MV-4-11 (cell line): Measurements from ENCODE around the gene SPART.
A peak's percentile ranks its signal among the peaks of the same experiment; 100 is the strongest.
"Not testable (repeated sequence)": the region's sequence is repeated elsewhere in the genome, so short reads cannot be mapped to it uniquely, and the experiment has no call there.

Experiments
- DNase-seq: peaks from one replicate; lab custom pipeline; 2025; lab: John Stamatoyannopoulos, UW

The SPART gene

DNA sequence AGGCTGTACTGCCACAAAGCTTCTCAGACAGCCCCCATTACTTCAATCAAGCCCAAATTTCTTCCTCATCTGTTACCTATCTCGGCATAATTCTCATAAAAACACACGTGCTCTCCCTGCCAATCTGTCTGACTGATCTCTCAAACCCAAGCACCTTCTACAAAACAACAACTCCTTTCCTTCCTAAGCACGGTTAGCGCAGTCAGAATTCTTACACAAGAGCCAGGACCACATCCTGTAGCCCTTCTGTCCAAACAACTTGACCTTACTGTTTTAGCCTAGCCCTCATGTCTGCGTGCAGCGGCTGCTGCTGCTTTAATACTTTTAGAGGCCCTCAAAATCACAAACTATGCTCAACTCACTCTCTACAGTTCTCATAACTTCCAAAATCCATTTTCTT lies 26.4 kb downstream of the SPART start:
- DNase-seq = not testable (repeated sequence)

DNA sequence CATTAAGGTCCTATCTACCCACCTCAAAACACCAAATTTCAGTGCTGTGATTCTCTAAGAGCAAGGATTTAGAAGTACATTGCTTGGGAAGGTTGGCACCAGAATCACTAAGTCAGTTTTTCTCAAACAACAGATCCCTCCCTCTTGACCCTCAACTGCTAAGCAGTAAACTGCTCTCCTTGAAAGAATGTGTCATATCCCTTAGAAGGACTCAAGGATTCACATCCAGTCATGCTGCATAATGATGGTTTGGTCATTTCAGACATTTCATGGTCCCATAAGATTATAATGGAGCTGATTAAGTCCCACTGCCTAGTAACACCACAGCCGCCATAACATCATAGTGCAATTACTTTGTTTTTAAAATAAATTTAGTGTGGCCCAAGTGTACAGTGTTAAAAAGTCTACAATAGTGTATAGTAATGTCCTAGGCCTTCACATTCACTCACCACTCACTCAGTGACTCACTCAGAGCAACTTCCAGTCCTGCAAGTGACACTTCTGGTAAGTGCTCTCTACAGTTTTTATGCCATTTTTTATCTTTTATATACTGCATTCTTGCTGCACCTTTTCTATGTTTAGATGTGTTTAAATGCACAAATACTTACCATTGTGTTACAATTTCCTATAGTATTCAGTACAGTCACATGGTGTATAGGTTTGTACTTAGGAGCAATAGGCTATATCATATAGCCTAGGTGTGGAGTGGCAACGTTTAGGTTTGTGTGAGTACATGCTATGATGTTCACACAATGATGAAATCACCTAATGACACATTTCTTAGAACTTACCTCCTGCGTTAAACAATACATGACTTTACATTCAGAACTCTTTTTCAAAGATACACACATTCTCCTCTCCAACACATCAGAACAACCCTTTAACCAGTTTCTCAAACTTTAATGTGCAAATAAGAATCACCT lies 32.9 kb downstream of the SPART start:
- DNase-seq = no peak

DNA sequence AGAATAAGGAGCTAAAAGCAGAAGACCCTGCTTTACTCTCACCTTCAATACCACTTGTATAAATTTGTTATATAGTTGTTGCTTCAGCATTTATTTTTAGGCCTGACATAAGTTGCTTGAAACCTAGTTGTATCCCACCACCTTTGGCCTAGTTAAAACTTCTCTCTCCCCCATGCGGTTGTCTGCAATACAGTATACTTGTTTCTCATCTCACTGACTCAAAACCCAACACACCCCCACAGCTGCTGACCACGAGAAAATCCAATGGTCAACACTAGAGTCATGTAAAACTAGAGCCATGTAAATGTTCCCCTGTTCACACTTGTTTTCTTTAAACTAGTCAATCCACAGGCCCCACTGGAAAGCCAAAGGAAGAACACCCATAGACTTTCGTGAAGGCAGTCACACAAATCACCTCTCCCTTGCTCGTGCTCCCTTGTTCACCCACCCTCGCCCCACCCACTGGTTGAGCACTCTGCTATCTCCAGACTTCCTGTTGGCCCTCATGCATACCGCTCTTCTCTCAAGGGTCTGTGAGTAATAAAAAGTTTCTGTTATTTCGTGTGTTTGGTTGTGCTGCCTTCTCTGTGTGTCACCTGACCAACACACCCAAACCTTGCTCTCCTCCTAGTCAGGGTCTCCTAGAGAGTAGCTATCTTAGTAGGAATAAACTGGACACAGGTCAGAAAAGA lies 35.6 kb downstream of the SPART start:
- no peak for DNase-seq

DNA sequence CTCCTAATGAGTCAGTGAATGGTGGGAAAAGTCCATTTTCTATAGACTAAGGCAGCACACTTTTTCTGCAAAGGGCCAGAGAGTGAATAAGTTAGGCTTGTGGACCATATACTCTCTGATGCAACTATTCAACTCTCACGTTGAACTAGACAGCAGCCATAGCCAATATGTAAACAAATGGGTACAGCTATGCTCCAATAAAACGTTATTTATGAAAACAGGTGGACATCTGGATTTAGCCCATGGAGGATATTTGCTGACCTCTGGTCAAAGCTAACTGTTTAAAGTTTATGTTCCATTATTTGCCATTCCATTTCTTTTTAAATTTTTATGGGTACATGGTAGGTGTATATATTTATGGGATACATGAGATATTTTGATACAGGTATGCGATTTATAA lies 43.9 kb downstream of the SPART start:
- DNase-seq = no peak

DNA sequence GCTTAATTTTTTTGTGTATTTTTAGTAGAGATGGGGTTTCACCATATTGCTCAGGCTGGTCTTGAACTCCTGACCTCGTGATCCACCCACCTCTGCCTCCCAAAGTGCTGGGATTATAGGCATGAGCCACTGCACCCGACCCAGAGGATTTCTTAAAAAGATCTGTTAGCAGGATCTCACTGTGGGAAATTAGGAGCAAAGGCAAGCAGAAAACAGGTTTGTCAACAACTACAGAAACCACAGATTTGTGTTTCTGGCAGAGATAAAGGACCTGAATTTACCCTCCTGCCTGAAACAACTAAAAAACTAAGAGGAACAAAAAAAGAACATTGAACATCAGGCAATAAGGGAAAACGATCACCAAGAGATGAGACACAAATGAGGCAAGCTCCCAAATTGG lies 46.7 kb downstream of the SPART start:
- not testable (repeated sequence) for DNase-seq

DNA sequence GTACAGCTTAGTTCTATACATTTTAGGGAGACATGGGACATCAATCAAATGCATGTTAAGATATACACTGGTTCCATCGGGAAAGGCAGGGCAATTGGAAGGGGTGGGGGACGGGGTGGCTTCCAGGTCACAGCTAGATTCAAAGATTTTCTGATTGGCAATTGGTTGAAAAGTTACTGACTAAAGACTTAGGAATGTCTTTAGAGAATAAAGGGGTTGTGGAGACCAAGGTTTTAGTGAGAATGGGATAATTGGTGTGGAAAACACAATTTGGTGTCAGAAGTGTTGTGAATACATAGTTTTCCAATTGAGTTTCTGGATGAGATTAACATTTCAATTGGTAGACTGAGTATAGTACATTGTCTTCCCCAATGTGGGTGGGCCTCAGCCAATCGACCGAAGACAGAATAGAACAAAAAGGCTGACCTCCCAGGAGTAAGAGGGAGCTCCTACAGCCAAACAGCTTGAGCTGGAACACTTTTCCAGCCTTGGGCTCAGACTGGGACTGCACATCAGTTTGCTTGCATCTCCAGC lies 47.6 kb downstream of the SPART start:
- DNase-seq = no peak

DNA sequence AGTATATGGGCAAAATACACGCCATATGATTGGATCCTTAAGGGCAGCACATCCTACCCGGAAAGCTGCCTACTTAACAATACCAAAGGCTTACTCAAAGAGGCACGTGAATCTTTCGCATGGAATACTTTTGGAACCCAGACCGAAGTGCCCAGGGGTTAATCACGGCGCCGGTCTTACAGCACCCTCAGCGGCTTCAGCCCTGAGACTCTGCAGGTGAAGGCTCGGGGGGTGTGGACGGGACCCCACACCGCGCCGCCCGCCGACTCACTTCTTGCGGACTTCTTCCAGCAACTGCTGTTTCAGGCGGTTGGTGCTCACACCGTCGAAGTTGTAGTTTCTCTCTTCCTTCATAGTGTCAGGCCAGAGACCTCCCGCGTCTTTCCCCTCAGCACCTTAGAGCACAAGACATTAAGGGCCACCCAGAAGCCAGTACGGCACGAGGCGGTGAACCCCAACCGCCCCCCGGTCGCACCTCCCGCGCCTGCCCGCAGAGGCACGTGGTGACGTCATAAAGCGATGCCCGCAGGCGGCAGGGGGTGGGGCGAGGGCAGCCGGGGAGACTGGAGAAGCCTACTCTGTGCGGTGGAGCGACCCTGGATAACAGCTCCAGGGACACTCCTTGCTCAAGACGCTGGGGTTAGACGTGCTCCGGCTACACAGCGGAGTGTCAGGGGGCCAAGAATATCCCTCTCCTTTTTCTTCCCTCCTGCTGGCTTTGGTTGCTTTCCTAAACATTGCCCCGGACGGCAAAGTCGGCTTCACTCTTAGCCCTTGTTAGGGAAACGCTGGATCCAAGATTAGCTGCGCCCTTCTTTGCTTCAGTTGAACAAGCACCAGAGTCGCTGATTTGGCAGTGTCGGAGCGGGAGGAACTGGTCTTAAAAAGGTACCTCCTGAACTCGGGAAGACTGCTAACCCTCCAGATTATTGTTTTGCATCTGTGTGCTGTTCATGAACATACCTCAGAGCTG lies 48.5 kb downstream of the SPART start, which contains the start of gene CCDC169:
TSS of gene CCDC169 (minus strand) at position 449 of the 973 bp plus-strand sequence. CDS start at position 354, 95 bp downstream.
- peak; percentile 40 for DNase-seq

DNA sequence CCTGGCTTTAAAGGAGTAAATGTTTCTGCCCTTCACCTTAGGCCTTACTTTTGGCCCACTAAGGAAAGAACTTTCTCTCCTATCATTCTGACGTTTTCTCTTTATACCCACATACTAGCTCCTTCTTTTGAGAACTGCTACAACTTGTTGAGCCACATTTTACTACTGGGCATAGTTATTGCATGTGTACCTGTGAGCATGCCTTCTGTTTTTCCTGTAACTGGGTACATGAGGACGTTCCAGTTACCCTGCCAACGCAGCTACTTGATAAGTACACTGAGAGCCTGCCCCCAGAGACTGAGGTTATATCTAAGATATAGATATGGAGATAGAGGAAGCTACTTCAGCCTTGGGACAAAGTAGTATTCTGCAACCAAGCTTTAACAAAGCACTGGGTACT lies 52.1 kb downstream of the SPART start:
- no peak for DNase-seq

DNA sequence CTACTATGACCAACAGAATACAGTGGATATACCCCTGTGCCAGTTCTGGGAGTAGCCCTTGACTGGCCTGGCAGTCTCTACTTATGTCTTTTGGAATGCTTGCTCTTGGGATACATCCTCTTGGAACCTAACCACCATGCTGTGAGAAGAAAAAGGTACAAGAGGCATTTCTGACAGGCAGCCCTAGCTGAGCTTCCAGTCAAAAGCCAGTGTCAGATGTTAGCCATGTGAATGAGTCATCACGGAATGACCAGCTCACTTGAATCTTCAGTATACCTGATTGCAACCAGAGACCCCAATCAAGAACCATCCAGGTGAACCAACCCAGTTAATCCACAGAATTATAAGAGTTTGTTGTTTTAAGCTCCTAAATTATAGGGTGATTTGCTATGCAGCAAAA lies 52.7 kb downstream of the SPART start:
- no peak for DNase-seq

DNA sequence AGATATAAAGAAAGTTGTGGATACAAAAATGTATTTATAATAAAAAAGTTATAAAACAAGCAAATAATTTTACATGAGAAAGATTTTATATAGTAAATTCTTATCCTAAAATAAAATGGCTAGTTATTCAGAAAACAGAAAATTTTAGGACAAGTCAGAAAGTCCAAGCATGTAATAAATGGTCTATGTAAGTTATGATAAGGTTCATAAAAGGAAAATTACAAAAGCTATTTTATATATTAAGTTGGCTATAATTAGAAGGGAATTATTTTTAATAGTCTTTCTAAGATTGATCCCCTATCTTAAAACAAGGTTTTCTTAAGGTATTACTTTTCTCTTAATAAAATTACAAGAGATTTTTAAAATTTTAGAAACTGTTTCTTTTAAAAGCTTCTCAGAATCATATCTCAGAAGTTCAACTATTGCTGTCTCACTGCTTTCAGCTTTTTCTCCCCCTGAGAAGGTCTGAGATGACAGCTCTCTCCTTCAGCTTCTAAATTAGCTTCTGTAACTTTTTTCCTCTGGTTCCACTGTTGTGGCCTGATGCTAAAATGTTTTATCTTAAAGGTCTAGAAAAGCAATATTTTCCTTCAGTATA lies 57.3 kb downstream of the SPART start:
- DNase-seq = no peak

DNA sequence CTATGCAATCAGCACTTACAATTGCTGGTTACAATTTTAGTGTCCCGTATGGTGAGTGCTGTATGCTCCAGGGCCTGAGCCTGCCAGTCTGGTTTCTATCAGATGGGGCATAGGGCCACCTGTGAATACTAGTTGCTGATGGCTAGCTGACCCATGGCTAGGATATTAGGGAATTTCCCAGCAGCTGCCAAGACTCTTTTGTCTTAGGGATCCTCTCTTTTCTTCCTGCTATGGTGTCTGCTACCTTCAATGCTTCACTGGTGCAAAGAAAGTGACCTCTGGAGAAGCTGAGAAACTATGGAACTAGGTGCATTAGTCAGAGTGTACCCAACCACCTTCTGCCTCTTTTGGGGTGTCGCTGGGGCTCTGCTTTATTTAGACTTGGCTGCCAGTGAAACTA lies 60.2 kb downstream of the SPART start:
- DNase-seq = no peak

DNA sequence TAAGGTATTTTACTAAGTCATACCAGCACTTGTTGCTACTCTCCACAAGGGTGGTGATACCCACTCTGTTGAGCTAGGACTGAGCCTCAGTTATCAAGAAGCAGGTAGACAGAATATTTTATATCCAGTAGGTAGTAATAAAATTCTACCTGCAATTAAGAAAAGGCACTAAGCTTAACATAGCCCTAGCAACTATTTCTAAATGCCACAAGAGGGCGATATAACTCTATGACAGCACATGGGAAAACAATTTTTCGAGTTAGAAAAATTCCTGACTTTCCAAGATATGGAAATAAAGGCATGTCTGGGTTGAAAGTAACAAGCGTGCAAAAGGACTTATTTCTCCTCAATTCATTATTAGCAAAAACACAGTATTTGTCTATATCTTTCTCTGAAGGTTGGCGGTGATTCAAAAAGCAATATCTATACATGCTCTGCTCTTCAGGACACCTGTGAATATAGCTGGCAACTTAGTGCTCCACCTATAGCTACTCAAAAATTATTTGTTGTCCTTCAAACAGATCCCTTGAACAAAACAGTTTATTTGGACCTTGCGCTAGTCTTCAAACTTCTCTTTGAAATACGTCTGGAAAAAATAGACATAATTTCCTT lies 63.3 kb downstream of the SPART start:
- no peak for DNase-seq

DNA sequence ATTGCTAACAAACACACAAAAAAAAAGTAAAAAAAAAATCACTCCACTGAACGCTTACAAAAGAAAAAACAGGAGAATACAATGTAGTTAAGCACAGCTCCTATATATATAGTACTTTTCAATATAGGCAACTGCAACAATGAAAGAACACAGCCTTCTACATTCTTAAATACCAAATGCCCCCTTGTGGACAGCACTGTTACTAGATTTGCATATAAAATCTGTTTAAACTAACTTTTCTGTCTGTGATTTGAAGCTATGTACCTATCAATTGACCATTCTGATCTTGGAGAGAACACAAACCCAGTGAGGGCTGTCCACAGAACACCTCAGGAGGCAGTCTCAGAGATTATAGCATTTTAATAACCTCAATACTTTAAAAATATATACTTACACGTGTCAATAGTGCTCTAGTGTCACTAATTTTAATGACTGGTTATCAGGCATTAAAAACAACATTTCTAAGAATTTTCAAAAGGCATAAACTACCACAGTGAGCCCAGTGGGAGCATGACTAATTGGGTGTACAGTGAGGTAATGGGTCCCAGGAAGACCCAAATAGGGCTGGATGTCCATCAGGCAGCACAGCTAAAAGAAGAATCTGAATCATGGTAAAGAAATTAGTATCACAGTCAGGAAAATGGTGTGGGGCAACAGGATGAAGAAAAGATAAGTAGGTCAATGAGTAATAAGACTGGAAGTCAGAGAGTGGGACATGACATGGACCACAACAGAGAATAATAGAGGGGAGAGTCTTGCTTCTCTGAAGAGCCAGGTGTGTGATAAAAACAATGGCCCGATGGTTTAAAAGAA lies 70.8 kb downstream of the SPART start:
- peak; percentile 31 for DNase-seq

DNA sequence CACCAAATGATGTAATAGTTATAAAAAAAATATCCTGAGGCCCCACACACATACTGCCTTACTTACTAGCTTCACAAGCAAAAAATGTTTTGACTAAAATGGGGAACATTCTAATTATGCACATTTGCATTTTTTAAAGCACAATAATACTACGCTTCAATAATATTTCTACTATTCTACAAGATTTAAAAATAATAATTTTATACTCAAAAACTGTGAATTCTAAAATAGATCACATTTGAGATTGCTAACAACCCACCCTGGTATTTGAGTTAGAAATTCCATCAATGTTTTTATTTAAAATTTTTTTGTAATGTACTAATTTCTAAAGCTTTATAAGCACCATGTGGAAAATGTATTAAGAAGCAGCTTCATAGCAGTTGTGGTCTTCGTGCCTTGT lies 72.8 kb downstream of the SPART start:
- DNase-seq = no peak

DNA sequence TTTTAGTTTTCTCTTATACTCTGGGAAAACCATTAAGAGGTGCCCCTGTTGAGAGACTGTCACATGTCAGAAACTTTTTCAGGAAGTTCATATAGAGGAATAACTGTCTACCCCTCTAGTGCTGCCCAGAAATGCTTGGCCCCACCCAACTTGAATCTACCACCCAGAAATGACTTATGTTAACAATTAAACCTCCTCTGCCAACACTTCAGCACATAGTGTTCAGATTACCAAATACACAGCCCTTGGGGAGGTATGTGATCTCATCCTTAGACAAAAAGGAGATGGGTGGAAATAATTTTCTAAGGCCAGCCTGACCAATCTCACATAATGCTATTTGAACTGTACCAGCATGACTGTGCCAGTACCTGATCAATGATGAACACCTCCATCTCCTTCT lies 84.2 kb downstream of the SPART start:
- DNase-seq = no peak

DNA sequence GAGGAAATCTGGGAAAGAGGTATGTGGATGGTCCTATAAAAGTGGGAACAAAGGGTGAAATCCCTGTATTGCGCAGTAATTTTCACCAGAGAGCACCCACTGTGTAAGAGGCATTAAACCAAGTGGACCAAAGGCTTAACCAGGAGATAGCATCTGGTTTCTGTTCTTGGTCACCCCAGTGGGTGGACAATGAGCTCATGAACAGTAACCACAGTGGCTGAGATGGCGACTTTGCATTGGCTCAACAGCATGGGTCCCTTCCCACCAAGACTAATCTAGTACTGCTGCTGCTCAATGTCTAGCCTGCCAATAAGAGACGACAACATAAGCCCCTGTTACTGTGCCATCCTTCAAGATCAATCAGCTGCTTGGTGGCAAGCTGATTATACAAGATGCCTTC lies 85.2 kb downstream of the SPART start:
- no peak for DNase-seq

DNA sequence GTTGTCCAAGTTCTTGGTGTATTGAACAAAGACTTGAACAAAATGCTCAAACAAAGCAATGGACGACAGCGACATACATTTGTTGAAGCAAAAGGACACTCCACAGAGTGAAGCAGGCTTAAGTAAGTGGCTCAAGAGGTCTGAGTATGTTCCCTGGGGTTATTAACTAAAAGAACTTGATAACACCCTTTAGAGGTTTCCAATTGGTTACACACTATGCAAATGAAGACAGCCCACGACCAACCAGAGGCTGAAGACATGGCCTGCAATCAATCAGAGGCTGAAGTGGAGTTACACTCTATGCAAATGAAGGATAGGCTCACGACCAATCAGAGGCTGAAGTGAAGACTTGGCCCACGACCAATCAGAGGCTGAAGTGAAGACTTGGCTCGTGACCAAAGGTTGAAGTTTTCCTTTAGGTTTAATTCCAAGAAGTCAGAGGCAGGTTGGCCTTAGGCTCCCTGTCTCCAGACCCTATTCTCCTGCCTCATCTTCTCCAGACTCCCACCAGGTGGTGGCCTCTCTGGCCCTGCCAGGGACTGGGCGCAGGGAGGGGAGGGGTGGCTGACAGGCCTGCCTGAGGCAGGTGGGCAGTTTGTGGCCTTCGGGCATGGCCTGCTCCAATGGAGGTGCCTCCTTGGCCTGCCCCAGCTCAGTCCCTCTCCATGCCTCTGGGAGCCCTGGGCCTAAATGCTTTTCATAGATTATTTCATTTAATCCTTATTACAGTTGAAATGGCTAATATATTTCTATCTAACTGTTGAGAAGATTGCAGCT lies 86.6 kb downstream of the SPART start:
- DNase-seq = no peak

DNA sequence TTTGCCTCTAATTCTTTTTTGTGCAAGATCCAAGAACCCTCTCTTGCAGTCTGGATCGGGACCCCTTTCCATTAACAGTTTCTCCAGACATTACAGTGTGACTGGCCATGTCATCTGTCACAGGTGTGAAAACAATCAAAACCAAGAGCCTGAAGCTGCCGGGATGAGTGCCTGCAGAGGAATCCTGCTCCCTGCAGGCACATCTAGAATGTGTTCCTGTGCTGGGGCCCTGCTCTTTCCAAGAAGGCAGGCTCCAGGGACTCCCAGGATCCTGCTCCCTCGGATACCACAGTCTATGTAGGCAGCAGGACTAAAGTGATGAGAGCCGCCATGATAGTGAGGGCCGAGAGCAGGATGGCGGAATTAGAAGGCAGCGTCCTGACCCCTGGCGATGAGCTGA lies 87.4 kb downstream of the SPART start:
- DNase-seq = no peak
